ENCODE measurements around the gene GOLGA8S.
"Not testable (repeated sequence)": the region's sequence is repeated elsewhere in the genome, so short reads cannot be mapped to it uniquely, and the experiment has no call there.

GOLGA8S gene

GRCh38 chr15:23354448-23354847 is at the start of gene GOLGA8S:
Gene GOLGA8S, plus strand, starts transcription at chr15:23354748. Its CDS starts 62 bp downstream, at chr15:23354810.
- not testable (repeated sequence) for H3K9me2 ChIP-seq (replicated peaks; ENCODE audit: control insufficient read depth, low read length); H3K4me1 ChIP-seq (ENCODE audit: control insufficient read depth, low read length); H3K27me3 ChIP-seq (ENCODE audit: control insufficient read depth, low read length); H4K20me1 ChIP-seq (ENCODE audit: control insufficient read depth, insufficient read depth, low read depth, low read length); H3K79me2 ChIP-seq (ENCODE audit: control insufficient read depth, low read length); H3K36me3 ChIP-seq (ENCODE audit: control insufficient read depth, low read length); H3K27ac ChIP-seq (ENCODE audit: low read depth, low read length); H3K4me2 ChIP-seq (ENCODE audit: low read length); H3F3A ChIP-seq (ENCODE audit: control insufficient read depth, insufficient read depth); H3K9me3 ChIP-seq (ENCODE audit: control insufficient read depth, insufficient read depth, low read length); H3K4me3 ChIP-seq (ENCODE audit: low read length)

- Histone ChIP-seq H3K4me2 (ENCODE audit: low read length) (peak overlapping the region; percentile 72), H3K27ac (ENCODE audit: low read depth, low read length) (peak overlapping the region; percentile 50), H3K4me3 (ENCODE audit: low read length) (peak overlapping the region; percentile 80), H3K4me1 (ENCODE audit: control insufficient read depth, low read length) (peaks cover 14% of the 10 kb centered on the region), H3K79me2 (ENCODE audit: control insufficient read depth, low read length) (peaks cover 40% of the 10 kb centered on the region), H3K36me3 (ENCODE audit: control insufficient read depth, low read length) (peaks cover 29% of the 10 kb centered on the region)
- not testable (repeated sequence) for H3K9me3 ChIP-seq (ENCODE audit: control insufficient read depth, insufficient read depth, low read length); H3K27me3 ChIP-seq (ENCODE audit: control insufficient read depth, low read length); H3K9me2 ChIP-seq (replicated peaks; ENCODE audit: control insufficient read depth, low read length); H3F3A ChIP-seq (ENCODE audit: control insufficient read depth, insufficient read depth); H4K20me1 ChIP-seq (ENCODE audit: control insufficient read depth, insufficient read depth, low read depth, low read length)
Observed at GRCh38 chr15:23304805-23305204, 49.7 kb upstream of the GOLGA8S start.

GRCh38 chr15:23305921-23306320 is 48.6 kb upstream of the GOLGA8S start:
- H3K4me2 ChIP-seq (ENCODE audit: low read length), result peak overlapping the region; percentile 72
- H3K9me3 ChIP-seq (ENCODE audit: control insufficient read depth, insufficient read depth, low read length), result not testable (repeated sequence)
- peaks cover 40% of the 10 kb centered on the region for H3K79me2 ChIP-seq (ENCODE audit: control insufficient read depth, low read length)

GRCh38 chr15:23311233-23311632 is 43.3 kb upstream of the GOLGA8S start:
- H3K27me3 ChIP-seq (ENCODE audit: control insufficient read depth, low read length); H3K4me1 ChIP-seq (ENCODE audit: control insufficient read depth, low read length); H3K27ac ChIP-seq (ENCODE audit: low read depth, low read length); H3K4me3 ChIP-seq (ENCODE audit: low read length); H3F3A ChIP-seq (ENCODE audit: control insufficient read depth, insufficient read depth); H3K9me2 ChIP-seq (replicated peaks; ENCODE audit: control insufficient read depth, low read length); H4K20me1 ChIP-seq (ENCODE audit: control insufficient read depth, insufficient read depth, low read depth, low read length); H3K4me2 ChIP-seq (ENCODE audit: low read length); H3K9me3 ChIP-seq (ENCODE audit: control insufficient read depth, insufficient read depth, low read length): not testable (repeated sequence)
- peaks cover 37% of the 10 kb centered on the region for H3K36me3 ChIP-seq (ENCODE audit: control insufficient read depth, low read length)
- peaks cover 18% of the 10 kb centered on the region for H3K79me2 ChIP-seq (ENCODE audit: control insufficient read depth, low read length)

More at GRCh38 chr15:23305921-23306320, 48.6 kb upstream of the GOLGA8S start:
- H3K4me3 ChIP-seq (ENCODE audit: low read length); H3K9me2 ChIP-seq (replicated peaks; ENCODE audit: control insufficient read depth, low read length); H4K20me1 ChIP-seq (ENCODE audit: control insufficient read depth, insufficient read depth, low read depth, low read length); H3K27ac ChIP-seq (ENCODE audit: low read depth, low read length); H3F3A ChIP-seq (ENCODE audit: control insufficient read depth, insufficient read depth); H3K27me3 ChIP-seq (ENCODE audit: control insufficient read depth, low read length): not testable (repeated sequence)
- Histone ChIP-seq H3K4me1 (ENCODE audit: control insufficient read depth, low read length) (peaks cover 14% of the 10 kb centered on the region), H3K36me3 (ENCODE audit: control insufficient read depth, low read length) (peaks cover 37% of the 10 kb centered on the region)

GRCh38 chr15:23334096-23334495 is 20.5 kb upstream of the GOLGA8S start, which contains the start of gene GOLGA6L26:
Gene GOLGA6L26, minus strand, starts transcription at chr15:23334196. Its CDS starts 61 bp downstream, at chr15:23334135.
- H3K27me3 ChIP-seq (ENCODE audit: control insufficient read depth, low read length); H3K4me1 ChIP-seq (ENCODE audit: control insufficient read depth, low read length); H3K4me2 ChIP-seq (ENCODE audit: low read length); H3K79me2 ChIP-seq (ENCODE audit: control insufficient read depth, low read length); H3K9me2 ChIP-seq (replicated peaks; ENCODE audit: control insufficient read depth, low read length); H3K36me3 ChIP-seq (ENCODE audit: control insufficient read depth, low read length); H4K20me1 ChIP-seq (ENCODE audit: control insufficient read depth, insufficient read depth, low read depth, low read length); H3K4me3 ChIP-seq (ENCODE audit: low read length); H3K27ac ChIP-seq (ENCODE audit: low read depth, low read length); H3F3A ChIP-seq (ENCODE audit: control insufficient read depth, insufficient read depth); H3K9me3 ChIP-seq (ENCODE audit: control insufficient read depth, insufficient read depth, low read length): not testable (repeated sequence)

- not testable (repeated sequence) for H3K9me3 ChIP-seq (ENCODE audit: control insufficient read depth, insufficient read depth, low read length); H3K9me2 ChIP-seq (replicated peaks; ENCODE audit: control insufficient read depth, low read length); H3F3A ChIP-seq (ENCODE audit: control insufficient read depth, insufficient read depth); H3K27me3 ChIP-seq (ENCODE audit: control insufficient read depth, low read length); H3K36me3 ChIP-seq (ENCODE audit: control insufficient read depth, low read length); H3K27ac ChIP-seq (ENCODE audit: low read depth, low read length); H3K4me3 ChIP-seq (ENCODE audit: low read length); H3K79me2 ChIP-seq (ENCODE audit: control insufficient read depth, low read length); H4K20me1 ChIP-seq (ENCODE audit: control insufficient read depth, insufficient read depth, low read depth, low read length); H3K4me1 ChIP-seq (ENCODE audit: control insufficient read depth, low read length); H3K4me2 ChIP-seq (ENCODE audit: low read length)
Observed at GRCh38 chr15:23362622-23363021, 8.1 kb downstream of the GOLGA8S start.

GRCh38 chr15:23364261-23364660 is 9.7 kb downstream of the GOLGA8S start:
- H3K4me1 ChIP-seq (ENCODE audit: control insufficient read depth, low read length); H3K36me3 ChIP-seq (ENCODE audit: control insufficient read depth, low read length); H3K9me2 ChIP-seq (replicated peaks; ENCODE audit: control insufficient read depth, low read length); H3K27ac ChIP-seq (ENCODE audit: low read depth, low read length); H3K9me3 ChIP-seq (ENCODE audit: control insufficient read depth, insufficient read depth, low read length); H3K4me3 ChIP-seq (ENCODE audit: low read length); H3K79me2 ChIP-seq (ENCODE audit: control insufficient read depth, low read length); H3F3A ChIP-seq (ENCODE audit: control insufficient read depth, insufficient read depth); H4K20me1 ChIP-seq (ENCODE audit: control insufficient read depth, insufficient read depth, low read depth, low read length); H3K27me3 ChIP-seq (ENCODE audit: control insufficient read depth, low read length); H3K4me2 ChIP-seq (ENCODE audit: low read length): not testable (repeated sequence)
